ENCODE measurements around the gene THADA.

Gene THADA

GRCh38 chr2:43441195-43441594 is 154.6 kb downstream of the THADA start:
- DNase-seq (ENCODE audit: low read depth): no peak

GRCh38 chr2:43438858-43439655 is 156.8 kb downstream of the THADA start:
- no peak for DNase-seq (ENCODE audit: low read depth)

- DNase-seq (ENCODE audit: low read depth): no peak
These were observed 157.5 kb downstream of the THADA start for GRCh38 chr2:43438342-43438741.

- DNase-seq (ENCODE audit: low read depth): no peak
These were observed 158.5 kb downstream of the THADA start for GRCh38 chr2:43437363-43437762.

- no peak for DNase-seq (ENCODE audit: low read depth)
These were observed 159.4 kb downstream of the THADA start for GRCh38 chr2:43436431-43436830.

- DNase-seq (ENCODE audit: low read depth): no peak
These were observed 160.1 kb downstream of the THADA start for GRCh38 chr2:43435746-43436145.

GRCh38 chr2:43430489-43430888 is 165.3 kb downstream of the THADA start:
- no peak for DNase-seq (ENCODE audit: low read depth)

GRCh38 chr2:43429369-43429768 is 166.5 kb downstream of the THADA start:
- no peak for DNase-seq (ENCODE audit: low read depth)

- DNase-seq (ENCODE audit: low read depth): no peak
These were observed 168.8 kb downstream of the THADA start for GRCh38 chr2:43427032-43427424.

GRCh38 chr2:43426305-43427031 is 169.4 kb downstream of the THADA start:
- DNase-seq (ENCODE audit: low read depth): peak; percentile 43

GRCh38 chr2:43425659-43426058 is 170.2 kb downstream of the THADA start:
- DNase-seq (ENCODE audit: low read depth): no peak

- no peak for DNase-seq (ENCODE audit: low read depth)
These were observed 171.3 kb downstream of the THADA start for GRCh38 chr2:43424262-43425207.

- no peak for DNase-seq (ENCODE audit: low read depth)
These were observed 171.9 kb downstream of the THADA start for GRCh38 chr2:43423941-43424261.

- DNase-seq (ENCODE audit: low read depth): no peak
These were observed 174.6 kb downstream of the THADA start for GRCh38 chr2:43421194-43421593.

GRCh38 chr2:43420389-43420801 is 175.4 kb downstream of the THADA start:
- DNase-seq (ENCODE audit: low read depth): no peak

- no peak for DNase-seq (ENCODE audit: low read depth)
These were observed 176.0 kb downstream of the THADA start for GRCh38 chr2:43419876-43420275.

- DNase-seq (ENCODE audit: low read depth): no peak
These were observed 176.6 kb downstream of the THADA start for GRCh38 chr2:43419243-43419642.

GRCh38 chr2:43418680-43419079 is 177.2 kb downstream of the THADA start:
- DNase-seq (ENCODE audit: low read depth): no peak

- DNase-seq (ENCODE audit: low read depth): no peak
These were observed 178.5 kb downstream of the THADA start for GRCh38 chr2:43417300-43417699.

- no peak for DNase-seq (ENCODE audit: low read depth)
These were observed 180.2 kb downstream of the THADA start for GRCh38 chr2:43415592-43415991.

- no peak for DNase-seq (ENCODE audit: low read depth)
These were observed 181.2 kb downstream of the THADA start for GRCh38 chr2:43414586-43415135.

GRCh38 chr2:43414033-43414432 is 181.8 kb downstream of the THADA start:
- DNase-seq (ENCODE audit: low read depth): no peak

Data from T-helper 22 cell (primary cell).